Dermis lymphatic vessel endothelial cell (primary cell): ENCODE measurements around the gene SMU1. TPM values are rescaled to one million over a fixed set of nuclear protein-coding genes. Genes with fewer than 3 reads are reported as not detected.

Source experiments
- total RNA-seq: library from RNA; depleted of rRNA; stranded (reverse); fragments of >200 nt; gene quantifications from 2 replicates; pipeline ENCODE4 v1.2.1, GENCODE V29; 2014

The SMU1 gene
- 35.7 and 43.1 TPM in 2 replicates for total RNA-seq

DNA sequence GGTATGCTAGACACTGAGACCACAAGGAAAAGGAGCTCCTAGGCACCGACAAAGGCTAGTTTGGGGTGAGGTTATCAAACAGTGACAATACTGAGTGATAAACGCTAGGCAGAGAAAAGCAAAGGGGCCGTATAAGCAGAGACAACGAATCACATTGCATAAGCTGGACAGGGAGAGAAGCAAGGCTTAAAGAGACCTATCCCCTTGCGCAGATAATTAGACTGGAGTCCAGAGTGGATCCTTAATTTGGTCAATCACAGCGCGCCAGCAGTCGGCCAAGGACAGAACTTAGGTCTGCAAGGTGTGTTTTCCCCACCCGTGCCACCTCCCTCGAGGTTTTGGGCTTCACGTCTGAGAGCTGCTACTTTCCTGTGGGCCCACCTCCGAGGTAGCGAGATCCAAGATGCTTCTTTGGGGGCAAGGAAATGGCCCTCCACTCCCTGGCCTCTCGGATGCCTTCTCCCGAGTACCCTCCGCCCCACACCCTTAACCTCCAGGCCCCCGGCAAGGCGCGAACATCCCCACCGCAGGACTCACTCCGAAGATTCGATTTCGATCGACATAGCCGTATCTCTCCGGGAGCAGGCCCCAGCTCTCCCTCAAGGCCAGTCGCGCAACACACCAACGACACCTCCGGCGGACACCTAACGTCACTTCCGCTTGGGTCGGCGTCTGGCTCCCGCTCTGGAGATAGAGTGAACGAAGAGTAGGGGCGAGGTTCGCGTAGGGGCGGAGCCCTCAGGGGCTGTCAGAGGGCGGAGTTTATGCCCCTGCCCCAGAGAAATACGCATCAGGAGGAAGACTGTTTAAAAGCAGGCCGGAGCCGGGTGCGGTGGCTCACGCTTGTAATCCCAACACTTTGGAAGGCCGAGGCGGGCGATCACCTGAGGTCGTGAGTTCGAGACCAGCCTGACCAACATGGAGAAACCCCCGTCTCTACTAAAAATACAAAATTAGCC, at the start of gene SMU1:
TSS of gene SMU1 (minus strand) at position 629 of the 959 bp plus-strand sequence. CDS start at position 563, 66 bp downstream.

DNA sequence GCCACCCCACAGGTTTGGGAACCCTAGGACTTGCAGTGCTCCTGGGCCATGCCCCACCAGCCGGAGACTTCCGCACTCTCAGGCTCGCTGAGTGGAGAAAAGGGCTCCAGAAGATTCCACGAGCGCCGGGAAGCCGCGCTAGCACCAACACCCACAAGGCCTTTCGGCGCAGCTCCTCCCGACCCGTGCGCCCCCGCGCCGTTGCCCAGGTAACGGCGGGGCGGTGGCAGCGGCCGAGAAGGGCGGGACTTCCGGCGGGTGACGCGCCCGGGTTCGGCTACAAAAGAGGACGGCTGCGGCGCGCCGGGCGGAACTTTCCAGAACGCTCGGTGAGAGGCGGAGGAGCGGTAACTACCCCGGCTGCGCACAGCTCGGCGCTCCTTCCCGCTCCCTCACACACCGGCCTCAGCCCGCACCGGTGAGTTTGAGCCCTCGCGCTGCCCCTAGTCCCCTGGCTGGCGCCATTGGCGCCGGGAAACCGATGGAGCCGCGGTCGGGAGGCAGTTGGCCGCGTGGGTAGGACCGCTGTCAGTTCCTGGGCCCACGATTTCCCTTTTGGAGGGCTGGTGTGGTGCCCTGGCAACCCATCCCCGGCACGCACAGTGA, 51.4 kb downstream of the SMU1 start, which contains the start of gene DNAJA1:
TSS of gene DNAJA1 (plus strand) at position 308 of the 606 bp plus-strand sequence. CDS start 1,212 bp downstream, outside the sequence.

Other genes with a start within 250 kb of the SMU1 start
- gene APTX, start 75.0 kb downstream of the SMU1 start, total RNA-seq = 15.6 and 20.3 TPM in 2 replicates
- 97.5 and 128 TPM in 2 replicates for gene DNAJA1, start 51.4 kb downstream of the SMU1 start, total RNA-seq
- 14.9 and 15.8 TPM in 2 replicates for gene B4GALT1, start 90.7 kb upstream of the SMU1 start, total RNA-seq
- not detected in 2 replicates for gene SPINK4, start 163.5 kb upstream of the SMU1 start, total RNA-seq
- 58.8 and 76.1 TPM in 2 replicates for gene BAG1, start 188.0 kb upstream of the SMU1 start, total RNA-seq
- gene CHMP5, start 188.4 kb upstream of the SMU1 start, total RNA-seq = 91.8 and 99.9 TPM in 2 replicates
- gene NFX1, start 213.8 kb upstream of the SMU1 start, total RNA-seq = 12.5 and 13.3 TPM in 2 replicates